GM21381 (cell line): Measurements from ENCODE around the gene LOXHD1.

Source experiments
- ATAC-seq: cut with Tn5 transposase; IDR thresholded peaks from one replicate; pipeline ENCODE4 v1.9.1; 2021; ENCODE audit warnings: mild to moderate bottlenecking, moderate library complexity; ENCODE audit not compliant: unreplicated experiment

LOXHD1 gene

GRCh38 chr18:46676182-46676835, 19.3 kb upstream of the LOXHD1 start:
- ATAC-seq, result no peak

GRCh38 chr18:46675112-46675511, 18.1 kb upstream of the LOXHD1 start:
- ATAC-seq, result no peak

GRCh38 chr18:46672062-46672970, 15.3 kb upstream of the LOXHD1 start:
- no peak for ATAC-seq

GRCh38 chr18:46668694-46669093, 11.7 kb upstream of the LOXHD1 start:
- ATAC-seq, result no peak

- ATAC-seq, result no peak
Measured at GRCh38 chr18:46668135-46668534, 11.1 kb upstream of the LOXHD1 start.

- no peak for ATAC-seq
Measured at GRCh38 chr18:46663539-46663938, 6.5 kb upstream of the LOXHD1 start.

GRCh38 chr18:46660957-46661749, 4.1 kb upstream of the LOXHD1 start:
- no peak for ATAC-seq

GRCh38 chr18:46659484-46659883, 2.5 kb upstream of the LOXHD1 start:
- no peak for ATAC-seq

- ATAC-seq, result no peak
Measured at GRCh38 chr18:46656326-46657114, 500 bp downstream of the LOXHD1 start.

GRCh38 chr18:46652372-46652771, 4.6 kb downstream of the LOXHD1 start:
- no peak for ATAC-seq

GRCh38 chr18:46650681-46651080, 6.3 kb downstream of the LOXHD1 start:
- no peak for ATAC-seq

- no peak for ATAC-seq
Measured at GRCh38 chr18:46649071-46649862, 7.8 kb downstream of the LOXHD1 start.

- no peak for ATAC-seq
Measured at GRCh38 chr18:46646468-46646867, 10.6 kb downstream of the LOXHD1 start.

- ATAC-seq, result no peak
Measured at GRCh38 chr18:46642561-46642960, 14.5 kb downstream of the LOXHD1 start.

GRCh38 chr18:46641917-46642316, 15.1 kb downstream of the LOXHD1 start:
- no peak for ATAC-seq

GRCh38 chr18:46639386-46639785, 17.6 kb downstream of the LOXHD1 start:
- no peak for ATAC-seq

- no peak for ATAC-seq
Measured at GRCh38 chr18:46636040-46636630, 20.9 kb downstream of the LOXHD1 start.

- no peak for ATAC-seq
Measured at GRCh38 chr18:46632401-46633071, 24.5 kb downstream of the LOXHD1 start.

- ATAC-seq, result no peak
Measured at GRCh38 chr18:46630991-46631390, 26.0 kb downstream of the LOXHD1 start.
